NCI-H2196 treated with DMSO at 0.1 percent for 48 hours (cell line): ENCODE results near the gene SARNP.
"Not testable (repeated sequence)": the region's sequence is repeated elsewhere in the genome, so short reads cannot be mapped to it uniquely, and the experiment has no call there.

Source experiments
- DNase-seq: peaks from one replicate; lab custom pipeline; 2025; ENCODE audit not compliant: unreplicated experiment; lab: John Stamatoyannopoulos, UW

The SARNP gene

DNA sequence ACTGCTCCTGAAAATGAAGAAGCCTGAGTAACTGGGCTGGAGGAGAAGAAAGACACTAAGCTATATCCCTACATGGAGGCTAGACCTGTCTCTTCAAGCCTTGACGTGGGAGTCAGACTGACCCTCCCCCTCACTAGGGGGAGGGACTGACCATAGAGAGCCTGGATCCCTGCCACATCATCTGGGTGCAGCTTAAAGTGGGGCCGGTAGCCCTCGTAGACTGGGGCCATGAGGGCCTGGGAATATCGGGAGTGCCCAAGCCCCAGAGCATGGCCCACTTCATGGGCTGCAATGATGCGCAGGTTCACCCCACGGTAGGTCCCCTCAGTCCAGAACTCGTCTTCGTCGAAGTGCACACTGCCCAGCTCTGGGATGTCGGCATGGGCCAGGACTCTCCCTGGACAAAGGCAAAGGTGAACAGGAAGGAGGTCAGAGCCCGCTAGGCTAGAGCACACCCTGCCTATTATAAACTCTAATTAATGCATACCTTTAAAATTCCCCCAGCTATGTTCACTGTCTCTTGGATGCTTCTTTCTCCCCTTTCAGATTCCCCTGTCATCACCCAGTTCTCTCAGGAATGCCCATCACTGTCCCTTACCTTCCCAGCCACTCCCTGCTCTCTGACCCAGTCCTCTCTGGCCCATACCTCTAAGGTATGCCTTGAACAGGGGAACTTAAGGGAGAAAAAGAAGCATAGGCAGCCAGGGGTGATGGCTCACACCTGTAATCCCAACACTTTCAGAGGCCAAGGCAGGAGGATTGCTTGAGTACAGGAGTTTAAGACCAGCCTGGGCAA lies 22.0 kb upstream of the SARNP start:
- no peak for DNase-seq

DNA sequence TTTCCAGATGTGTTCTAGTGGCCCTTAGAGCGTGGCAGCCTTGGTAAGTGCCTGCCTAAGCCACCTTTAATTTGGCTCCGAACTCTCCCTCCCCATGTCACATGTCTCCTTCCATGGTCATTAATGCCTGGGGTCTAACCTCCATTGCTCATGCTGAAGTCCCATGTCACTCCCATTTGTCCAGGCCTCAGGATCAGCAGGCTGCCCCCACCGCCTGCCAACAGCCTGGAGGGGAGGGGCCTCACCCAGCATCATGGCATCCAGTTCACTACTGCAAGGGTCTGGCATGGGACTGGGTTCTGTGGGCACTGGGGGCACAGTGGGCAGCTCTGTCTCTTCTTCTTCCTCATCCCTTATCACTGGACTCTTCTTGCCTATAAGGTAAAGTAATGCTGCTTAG lies 20.8 kb upstream of the SARNP start:
- DNase-seq, result no peak

DNA sequence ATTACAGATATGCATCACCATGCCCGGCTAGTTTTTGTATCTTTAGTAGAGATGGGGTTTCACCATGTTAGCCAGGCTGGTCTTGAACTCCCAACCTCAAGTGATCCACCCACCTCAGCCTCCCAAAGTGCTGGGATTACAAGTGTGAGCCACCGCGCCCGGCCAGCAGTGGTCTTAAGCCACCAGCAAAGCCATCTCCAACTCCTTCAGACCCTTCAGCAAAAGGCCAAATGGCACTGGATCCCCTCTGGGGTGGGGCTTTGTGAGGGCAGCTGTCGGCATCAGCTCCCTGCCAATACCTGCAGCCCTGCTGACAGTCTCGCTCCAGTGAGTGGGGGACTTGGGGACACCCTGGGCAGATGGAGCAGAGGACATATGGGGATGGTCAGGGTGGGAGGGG lies 16.9 kb upstream of the SARNP start:
- not testable (repeated sequence) for DNase-seq

DNA sequence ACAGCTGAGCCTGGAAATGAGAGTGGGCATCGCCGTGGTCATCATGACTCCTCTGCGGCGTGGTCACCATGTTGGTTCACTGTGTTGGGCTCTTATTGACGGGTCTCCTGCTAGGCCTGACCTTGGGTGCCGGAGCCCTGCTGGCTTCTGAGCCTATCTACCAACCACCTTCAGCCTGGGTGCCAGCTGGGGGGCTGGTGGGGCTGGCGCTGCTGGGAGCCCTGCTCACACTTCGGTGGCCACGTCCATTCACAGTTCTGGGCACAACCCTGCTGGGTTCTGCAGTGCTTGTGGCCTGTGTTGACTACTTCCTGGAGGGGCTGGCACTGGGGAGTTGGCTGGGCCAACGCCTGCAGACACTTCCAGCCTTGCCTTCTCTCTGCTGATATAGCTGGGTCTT lies 15.5 kb upstream of the SARNP start:
- DNase-seq, result no peak

DNA sequence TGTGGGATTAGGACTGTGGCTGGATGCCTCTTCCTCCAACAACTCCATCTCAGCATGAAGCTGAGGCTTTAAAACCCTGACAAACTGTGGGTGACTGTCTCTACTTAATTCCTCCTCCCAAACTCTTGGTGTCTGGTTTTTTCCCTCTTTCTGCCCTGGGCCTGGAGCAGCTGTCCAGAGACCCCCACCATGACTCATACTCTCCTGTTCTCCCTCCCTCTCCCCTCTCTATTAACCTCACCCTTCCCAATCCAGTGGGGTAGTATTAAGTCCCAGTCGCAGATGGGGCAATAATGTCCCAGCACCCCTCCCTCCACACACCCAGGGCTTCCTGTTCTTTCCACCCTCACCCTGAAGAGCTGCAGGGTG lies 13.9 kb upstream of the SARNP start:
- no peak for DNase-seq

DNA sequence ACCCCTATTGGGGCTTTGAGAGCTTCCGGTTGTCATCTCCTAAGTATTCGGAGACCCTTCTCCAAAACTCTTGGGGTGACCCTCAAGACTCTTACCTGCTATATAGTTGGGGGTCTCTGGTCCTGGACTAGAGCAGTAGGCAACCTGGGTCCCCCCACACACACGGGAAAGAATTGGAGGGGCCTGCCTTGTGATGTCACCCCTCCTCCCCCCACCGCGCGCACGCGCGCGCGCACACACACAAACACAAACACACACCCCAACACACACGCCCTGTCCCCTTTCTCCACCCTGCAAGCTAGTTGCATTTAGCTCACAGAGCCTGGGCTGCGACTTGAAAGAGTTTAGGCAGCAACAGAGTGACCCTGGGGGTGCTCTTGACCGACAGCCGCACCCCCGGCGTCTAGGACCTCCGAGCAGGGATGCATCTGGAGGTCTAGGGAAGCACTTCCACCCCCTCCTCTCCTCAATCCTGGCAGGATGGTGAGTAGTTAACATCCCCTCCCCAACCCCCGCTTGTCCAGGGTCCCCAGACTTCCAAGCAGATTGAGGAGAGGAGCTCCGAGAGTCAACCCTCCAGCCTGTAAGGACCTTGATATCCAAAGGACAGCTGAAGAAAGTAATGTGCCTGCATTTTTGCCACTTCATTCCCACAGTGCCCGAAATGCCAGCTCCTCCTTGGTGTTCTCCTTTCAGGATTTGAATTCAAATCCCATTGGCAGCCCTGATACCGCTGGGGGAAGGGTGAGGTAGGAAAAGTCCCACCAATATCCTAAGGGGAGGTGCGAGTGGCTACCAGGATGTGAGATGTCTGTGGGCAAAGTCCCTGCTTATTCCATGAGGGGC lies 13.3 kb upstream of the SARNP start:
- no peak for DNase-seq

- no peak for DNase-seq
Observed at GRCh38 chr12:55829967-55830600, 12.6 kb upstream of the SARNP start.

GRCh38 chr12:55828357-55828756 lies 10.8 kb upstream of the SARNP start:
- DNase-seq, result no peak

DNA sequence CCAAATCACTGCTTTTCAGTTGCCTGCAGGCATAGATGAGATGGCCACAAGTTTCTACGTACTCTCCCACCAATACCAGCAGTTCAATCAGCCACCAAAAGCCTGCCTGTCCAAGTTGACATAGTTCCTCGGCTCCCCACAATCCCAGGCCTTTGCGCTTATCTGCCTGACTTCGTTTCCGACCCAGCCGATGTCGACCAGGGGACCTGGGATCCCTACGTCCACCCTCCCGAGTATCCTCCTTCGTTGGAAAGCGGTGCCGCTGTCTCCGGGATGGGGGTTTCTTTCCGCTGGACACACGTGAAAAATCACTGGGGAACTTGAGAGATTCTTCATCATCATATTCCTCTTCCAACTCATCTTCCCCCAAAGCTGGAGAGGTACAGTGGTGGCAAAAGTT lies 10.3 kb upstream of the SARNP start:
- DNase-seq, result no peak

GRCh38 chr12:55824726-55825125 lies 7.2 kb upstream of the SARNP start:
- DNase-seq, result no peak

DNA sequence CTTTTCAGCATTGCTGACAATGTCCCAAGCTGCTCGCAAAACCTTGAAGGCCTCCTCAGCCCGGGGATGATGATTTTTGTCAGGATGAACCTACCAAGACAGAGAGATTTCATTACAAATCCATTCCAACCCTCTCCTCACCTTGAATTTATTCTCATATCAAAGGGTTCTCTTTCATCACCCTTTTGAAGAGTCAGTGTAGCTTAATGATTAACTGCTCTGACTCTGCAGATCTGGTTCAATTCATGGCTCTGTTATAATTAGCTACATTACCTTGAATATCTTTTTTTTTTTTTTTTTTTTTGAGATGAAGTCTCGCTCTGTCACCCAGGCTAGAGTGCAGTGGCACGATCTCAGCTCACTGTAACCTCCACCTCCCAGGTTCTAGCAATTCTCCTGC lies 5.9 kb upstream of the SARNP start:
- DNase-seq, result no peak

DNA sequence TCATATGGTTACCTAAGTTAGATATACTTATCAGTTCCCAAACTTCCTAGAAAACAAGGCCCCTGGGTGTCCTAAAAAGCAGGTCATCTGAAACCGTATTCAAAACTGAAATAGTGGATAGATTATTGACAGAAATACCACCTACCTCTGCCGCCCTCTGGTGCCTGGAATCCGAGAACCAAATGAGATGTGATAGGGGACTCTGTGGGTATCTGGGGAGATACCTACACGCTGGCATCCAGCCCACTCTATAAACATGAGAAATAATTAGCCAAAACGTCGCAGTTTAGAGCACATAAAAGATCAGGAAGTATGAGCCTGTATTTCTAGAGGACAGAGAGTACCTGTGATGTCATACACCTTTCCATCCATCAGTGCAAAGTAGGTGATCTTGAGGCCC lies 4.7 kb upstream of the SARNP start:
- DNase-seq, result no peak

DNA sequence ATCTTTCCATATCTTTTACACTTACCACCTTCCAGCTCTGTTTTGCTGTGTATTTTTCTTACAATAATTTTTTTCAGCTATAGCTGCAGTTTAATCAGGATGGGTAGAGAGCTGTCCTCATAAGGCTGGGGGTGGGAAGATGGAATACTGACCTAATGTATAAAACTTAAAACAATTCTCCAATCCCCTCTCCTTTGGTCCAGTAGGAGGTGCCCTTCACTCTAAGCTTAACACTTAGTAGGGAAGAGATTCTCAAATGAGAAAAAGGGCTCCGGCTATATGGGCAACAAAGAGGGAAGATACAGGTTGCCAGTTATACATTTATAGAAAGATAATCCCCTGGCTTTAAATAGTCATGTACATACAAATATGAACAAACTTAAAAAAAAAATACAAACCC lies 3.2 kb upstream of the SARNP start:
- no peak for DNase-seq

- no peak for DNase-seq
Observed at GRCh38 chr12:55818886-55819285, 1.4 kb upstream of the SARNP start.

GRCh38 chr12:55818140-55818728 lies 710 bp upstream of the SARNP start:
- no peak for DNase-seq

- no peak for DNase-seq
Observed at GRCh38 chr12:55816881-55817344, 611 bp downstream of the SARNP start.

DNA sequence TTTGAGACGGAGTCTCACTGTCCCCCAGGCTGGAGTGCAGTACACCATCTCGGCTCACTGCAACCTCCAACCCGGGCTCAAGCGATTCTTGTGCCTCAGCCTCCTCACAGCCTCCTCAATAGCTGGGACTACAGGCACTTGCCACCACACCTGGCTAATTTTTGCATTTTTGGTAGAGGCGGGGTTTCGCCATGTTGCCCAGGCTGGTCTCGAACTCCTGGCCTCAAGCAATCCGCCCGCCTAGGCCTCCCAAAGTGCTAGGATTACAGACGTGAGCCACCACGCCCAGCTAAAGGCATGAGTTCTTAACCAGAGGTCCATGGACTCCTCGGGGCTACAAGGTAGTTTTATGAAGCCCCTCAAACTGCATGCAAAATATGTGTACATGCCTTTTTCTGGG lies 2.1 kb downstream of the SARNP start:
- no peak for DNase-seq

DNA sequence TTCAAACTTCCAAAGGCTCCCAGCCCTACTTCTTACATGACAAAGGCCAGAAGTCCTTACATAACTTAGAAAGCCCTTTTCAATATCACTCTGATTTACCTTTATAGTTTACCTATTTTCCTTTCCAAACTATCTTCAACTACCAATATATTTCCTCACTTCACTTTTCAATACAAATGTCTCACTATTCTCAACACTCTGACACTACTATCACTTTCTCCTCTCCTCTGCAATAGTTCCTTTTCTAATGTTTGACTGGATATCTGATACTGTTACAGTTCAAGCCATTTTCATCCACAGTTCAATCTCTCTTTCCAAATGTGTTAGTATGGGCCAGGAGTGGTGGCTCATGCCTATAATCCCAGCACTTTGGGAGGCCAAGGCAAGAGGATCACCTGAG lies 3.3 kb downstream of the SARNP start:
- no peak for DNase-seq

DNA sequence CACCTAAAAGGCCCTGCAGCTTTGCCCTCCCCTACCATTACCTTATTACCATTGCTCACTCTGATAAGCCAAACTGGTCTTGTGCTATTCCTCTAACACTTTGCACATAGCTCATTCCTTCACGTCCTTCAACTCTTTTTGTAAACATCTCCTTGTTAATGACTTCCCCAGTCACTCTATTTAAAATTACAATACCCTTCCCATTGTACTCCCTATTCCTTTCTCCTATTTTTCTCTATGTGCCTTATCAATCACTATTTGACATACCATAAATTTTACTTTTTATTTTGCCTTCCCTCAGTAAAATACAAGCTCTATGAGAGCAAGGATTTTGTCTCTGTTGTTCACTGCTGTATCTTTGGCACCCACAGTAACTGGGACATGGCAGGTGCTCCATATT lies 5.4 kb downstream of the SARNP start:
- DNase-seq, result no peak

DNA sequence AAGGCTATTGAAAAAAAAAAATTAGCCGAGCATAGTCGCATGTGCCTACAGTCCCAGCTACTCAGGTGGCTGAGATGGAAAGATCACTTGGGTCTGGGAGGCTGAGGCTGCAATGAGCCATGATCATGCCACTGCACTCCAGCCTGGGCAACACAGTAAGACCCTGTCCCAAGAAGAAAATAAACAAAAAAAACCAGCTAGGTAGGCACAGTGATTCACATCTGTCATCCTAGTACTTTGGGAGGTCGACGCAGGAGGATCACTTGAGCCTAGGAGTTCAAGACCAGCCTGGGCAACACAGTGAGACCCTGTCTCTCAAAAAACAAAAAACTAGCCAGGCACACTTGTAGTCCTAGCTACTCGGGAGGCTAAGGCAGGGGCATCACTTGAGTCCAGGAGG lies 8.2 kb downstream of the SARNP start:
- no peak for DNase-seq

- no peak for DNase-seq
Observed at GRCh38 chr12:55806982-55807381, 10.5 kb downstream of the SARNP start.

- DNase-seq, result no peak
Observed at GRCh38 chr12:55797550-55797949, 20.0 kb downstream of the SARNP start.
